OCI-LY7 (cell line): ENCODE data around the gene SLC14A1.

Experiments
- CTCF ChIP-seq: fragments of 200-600 bp; sonication (generic); conservative IDR thresholded peaks from 2 replicates; pipeline ENCODE4 v1.5.1; 2014; ENCODE audit warnings: mild to moderate bottlenecking, antibody characterized with exemption, low read length, moderate library complexity, mixed read lengths
- EZH2phosphoT487 ChIP-seq: fragments of 200-600 bp; sonication (generic); IDR thresholded peaks from 2 replicates; pipeline ENCODE4 v1.6.1; 2018; ENCODE audit warnings: low read depth, borderline replicate concordance, mild to moderate bottlenecking, mixed run types, antibody characterized with exemption, low read length, moderate library complexity, mixed read lengths

GRCh38 chr18:45688833-45689232, 35.1 kb upstream of the SLC14A1 start:
- TF ChIP-seq CTCF = no peak
- TF ChIP-seq EZH2phosphoT487 = no peak
